ENCODE data around the gene PRRG2.

Gene PRRG2

DNA sequence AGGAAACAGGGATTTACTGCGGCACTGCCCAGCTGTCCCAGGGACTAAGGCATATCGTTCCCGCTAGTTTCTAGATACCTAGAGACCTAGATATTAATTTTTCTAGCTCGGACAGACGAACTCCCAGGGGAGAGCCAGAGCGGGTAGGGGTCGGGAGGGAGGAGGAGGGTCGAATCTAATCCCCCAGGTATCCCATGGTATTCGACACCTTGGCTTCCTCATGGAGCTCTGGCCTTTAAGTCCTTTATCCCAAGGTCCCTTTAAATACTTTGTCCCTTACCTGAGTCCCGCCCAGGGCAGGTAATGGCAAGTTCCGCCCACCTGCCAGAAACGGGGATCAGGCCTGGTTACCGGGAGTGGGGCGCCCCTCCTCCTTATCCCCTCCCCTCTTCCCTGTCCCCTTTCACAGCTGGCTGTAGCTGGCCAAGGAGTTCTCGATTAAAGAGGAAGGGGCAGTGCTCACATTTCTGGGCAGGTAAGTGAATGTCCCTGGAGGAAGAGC is at the start of gene PRRG2:
Gene PRRG2, plus strand, starts transcription at position 310 of the 502 bp plus-strand sequence. CDS start 1,904 bp downstream, outside the sequence.
- TF ChIP-seq FOXA1 (IDR thresholded peaks at IDR 0.05) = no peak
- TF ChIP-seq L3MBTL2 (conservative IDR thresholded peaks at IDR 0.05) = no peak
- TF ChIP-seq FOXM1 (IDR thresholded peaks at IDR 0.05; ENCODE audit: borderline replicate concordance) = no peak
- no peak for TF ChIP-seq LEF1 (IDR thresholded peaks at IDR 0.05; ENCODE audit: borderline replicate concordance)
- no peak for TF ChIP-seq FOXK2 (IDR thresholded peaks at IDR 0.05)
- no peak for TF ChIP-seq BHLHE40 (IDR thresholded peaks at IDR 0.05; ENCODE audit: borderline replicate concordance)
- TF ChIP-seq, protein P1, sequence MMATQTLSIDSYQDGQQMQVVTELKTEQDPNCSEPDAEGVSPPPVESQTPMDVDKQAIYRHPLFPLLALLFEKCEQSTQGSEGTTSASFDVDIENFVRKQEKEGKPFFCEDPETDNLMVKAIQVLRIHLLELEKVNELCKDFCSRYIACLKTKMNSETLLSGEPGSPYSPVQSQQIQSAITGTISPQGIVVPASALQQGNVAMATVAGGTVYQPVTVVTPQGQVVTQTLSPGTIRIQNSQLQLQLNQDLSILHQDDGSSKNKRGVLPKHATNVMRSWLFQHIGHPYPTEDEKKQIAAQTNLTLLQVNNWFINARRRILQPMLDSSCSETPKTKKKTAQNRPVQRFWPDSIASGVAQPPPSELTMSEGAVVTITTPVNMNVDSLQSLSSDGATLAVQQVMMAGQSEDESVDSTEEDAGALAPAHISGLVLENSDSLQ (IDR thresholded peaks at IDR 0.05) = no peak
- TF ChIP-seq CTBP1 (IDR thresholded peaks at IDR 0.05; ENCODE audit: borderline replicate concordance) = no peak
- TF ChIP-seq ZNF384 (IDR thresholded peaks at IDR 0.05) = no peak
- TF ChIP-seq HDGF (IDR thresholded peaks at IDR 0.05; ENCODE audit: borderline replicate concordance) = no peak
- no peak for TF ChIP-seq SP1 (IDR thresholded peaks at IDR 0.05)
- TF ChIP-seq TARDBP (IDR thresholded peaks at IDR 0.05) = no peak
- TF ChIP-seq ELF4 (IDR thresholded peaks at IDR 0.05) = no peak
- TF ChIP-seq SUZ12 (IDR thresholded peaks at IDR 0.05) = no peak

DNA sequence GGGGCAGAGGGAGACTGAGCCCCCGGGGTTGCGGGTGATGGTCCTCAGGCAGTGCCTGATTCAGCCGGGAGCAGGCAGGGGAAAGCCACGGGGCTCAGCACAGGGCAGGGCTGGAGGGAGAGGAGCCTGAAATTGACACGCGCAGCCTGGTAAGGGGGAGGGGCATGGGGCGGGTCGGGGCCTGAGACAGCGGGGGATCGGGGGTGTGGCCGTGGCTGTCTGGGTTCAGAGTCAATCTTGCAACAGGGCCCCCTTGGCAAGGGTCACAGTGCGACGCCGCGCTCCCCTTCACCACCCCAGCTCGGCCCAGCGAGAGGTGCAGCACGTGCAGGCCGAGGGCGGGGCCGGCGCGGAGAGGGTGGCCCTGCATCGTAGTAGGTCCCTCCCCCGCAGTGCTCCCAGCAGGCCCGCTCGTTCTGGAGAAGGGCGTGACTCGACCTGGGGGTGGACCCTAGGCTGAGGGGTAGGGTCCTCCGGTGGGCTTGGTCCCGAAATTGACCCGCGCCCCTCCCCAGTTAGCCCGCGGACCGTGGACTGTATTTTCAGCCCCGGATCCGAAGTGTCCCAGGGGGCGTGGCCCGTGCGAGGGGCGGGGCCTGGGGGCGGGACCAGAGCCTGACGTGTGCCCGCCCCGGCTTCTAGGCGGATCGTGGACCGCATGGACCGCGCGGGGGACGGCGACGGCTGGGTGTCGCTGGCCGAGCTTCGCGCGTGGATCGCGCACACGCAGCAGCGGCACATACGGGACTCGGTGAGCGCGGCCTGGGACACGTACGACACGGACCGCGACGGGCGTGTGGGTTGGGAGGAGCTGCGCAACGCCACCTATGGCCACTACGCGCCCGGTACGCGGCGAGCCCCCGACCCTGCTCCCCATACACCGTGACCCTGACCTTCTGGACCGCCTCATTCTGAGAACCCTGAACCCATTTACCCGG is 47.3 kb upstream of the PRRG2 start:
- DNase-seq (ENCODE audit: extremely low spot score) = peak; percentile 84
- CTCF ChIA-PET = interaction anchor here (0.5 to 0.8 kb wide), 3 partner anchors 13 to 38 kb away, joined by 3 to 6 read pairs (median 4); no protein-coding TSS in a partner anchor
- POLR2A ChIA-PET = no interaction called here
- peak; percentile 53; the same call in 1 of the 2 replicates for TF ChIP-seq TARDBP (IDR thresholded peaks at IDR 0.05)
- no peak for TF ChIP-seq CTBP1 (IDR thresholded peaks at IDR 0.05; ENCODE audit: borderline replicate concordance)
- no peak for TF ChIP-seq FOXM1 (IDR thresholded peaks at IDR 0.05; ENCODE audit: borderline replicate concordance)
- peak; percentile 82 for TF ChIP-seq L3MBTL2 (conservative IDR thresholded peaks at IDR 0.05)
- no peak for TF ChIP-seq HDGF (IDR thresholded peaks at IDR 0.05; ENCODE audit: borderline replicate concordance)
- no peak for TF ChIP-seq FOXK2 (IDR thresholded peaks at IDR 0.05)
- TF ChIP-seq, protein P1 (IDR thresholded peaks at IDR 0.05) = peak; percentile 33; the same call in 1 of the 2 replicates
- no peak for TF ChIP-seq ARNT (IDR thresholded peaks at IDR 0.05)
- peak; percentile 55; the same call in 1 of the 2 replicates for TF ChIP-seq SP1 (IDR thresholded peaks at IDR 0.05)
- TF ChIP-seq SUZ12 (IDR thresholded peaks at IDR 0.05) = no peak
- TF ChIP-seq NFRKB (IDR thresholded peaks at IDR 0.05) = no peak
- no peak for TF ChIP-seq LEF1 (IDR thresholded peaks at IDR 0.05; ENCODE audit: borderline replicate concordance)

More for the DNA sequence above, at the start of gene PRRG2:
- POLR2A ChIA-PET = interaction anchor here (0.7 to 3.9 kb wide), 14 partner anchors 9 to 137 kb away, joined by 3 to 29 read pairs (median 4); partner anchors contain the start of genes PRMT1, PRR12, RRAS and SCAF1
- no peak for DNase-seq (ENCODE audit: extremely low spot score)
- CTCF ChIA-PET = interaction anchor here (0.7 to 2.1 kb wide), 3 partner anchors 11 to 108 kb away, joined by 3 to 10 read pairs (median 3); no protein-coding TSS in a partner anchor

DNA sequence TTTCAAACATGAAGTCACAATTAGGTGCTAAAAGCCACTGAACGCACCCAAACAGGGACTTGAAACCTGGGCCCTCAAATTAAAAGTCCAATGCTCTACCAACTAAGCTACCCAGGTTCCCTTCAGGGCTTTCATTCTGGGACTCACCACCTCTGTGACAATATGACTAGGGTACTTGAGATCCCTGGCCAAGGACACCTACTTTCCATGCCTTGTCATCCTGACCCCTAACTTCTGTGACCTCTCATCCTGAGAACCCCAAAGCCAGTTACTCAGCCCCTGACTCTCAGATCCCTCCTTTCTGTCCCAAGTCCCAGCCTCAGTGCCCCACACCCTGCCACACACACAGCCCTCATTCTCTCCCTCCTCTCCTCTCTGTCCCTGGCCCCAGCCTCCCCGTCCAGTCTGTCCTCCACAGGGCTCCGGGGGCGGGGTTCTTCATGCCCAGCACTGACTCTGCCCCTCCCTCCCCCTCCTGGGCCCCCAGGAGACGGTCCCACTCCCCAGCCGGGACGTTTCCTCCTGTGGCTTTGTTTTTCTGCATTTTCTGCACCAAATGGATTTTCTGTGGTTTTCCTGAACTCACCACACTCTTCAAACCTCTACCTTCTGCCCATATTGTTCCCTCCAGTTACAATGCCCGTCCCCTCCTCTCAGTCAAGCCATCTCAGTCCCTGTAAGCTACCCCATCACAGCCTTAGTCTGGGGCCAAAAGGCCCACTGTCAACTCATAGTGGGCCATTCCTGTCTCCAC is 46.3 kb upstream of the PRRG2 start:
- TF ChIP-seq SUZ12 (IDR thresholded peaks at IDR 0.05) = no peak
- TF ChIP-seq, protein P1 (IDR thresholded peaks at IDR 0.05) = no peak
- TF ChIP-seq LEF1 (IDR thresholded peaks at IDR 0.05; ENCODE audit: borderline replicate concordance) = no peak
- no peak for TF ChIP-seq ELF4 (IDR thresholded peaks at IDR 0.05)
- no peak for TF ChIP-seq BHLHE40 (IDR thresholded peaks at IDR 0.05; ENCODE audit: borderline replicate concordance)
- no peak for TF ChIP-seq NFRKB (IDR thresholded peaks at IDR 0.05)
- no peak for TF ChIP-seq CTBP1 (IDR thresholded peaks at IDR 0.05; ENCODE audit: borderline replicate concordance)
- TF ChIP-seq ZNF384 (IDR thresholded peaks at IDR 0.05) = no peak
- TF ChIP-seq TARDBP (IDR thresholded peaks at IDR 0.05) = no peak
- TF ChIP-seq FOXK2 (IDR thresholded peaks at IDR 0.05) = no peak
- TF ChIP-seq HDGF (IDR thresholded peaks at IDR 0.05; ENCODE audit: borderline replicate concordance) = no peak
- TF ChIP-seq L3MBTL2 (conservative IDR thresholded peaks at IDR 0.05) = no peak
- TF ChIP-seq FOXA1 (IDR thresholded peaks at IDR 0.05) = no peak
- ChIA-PET CTCF (interaction anchor here (0.5 to 0.8 kb wide), 3 partner anchors 12 to 39 kb away, joined by 3 to 6 read pairs (median 4); no protein-coding TSS in a partner anchor), POLR2A (no interaction called here)

DNA sequence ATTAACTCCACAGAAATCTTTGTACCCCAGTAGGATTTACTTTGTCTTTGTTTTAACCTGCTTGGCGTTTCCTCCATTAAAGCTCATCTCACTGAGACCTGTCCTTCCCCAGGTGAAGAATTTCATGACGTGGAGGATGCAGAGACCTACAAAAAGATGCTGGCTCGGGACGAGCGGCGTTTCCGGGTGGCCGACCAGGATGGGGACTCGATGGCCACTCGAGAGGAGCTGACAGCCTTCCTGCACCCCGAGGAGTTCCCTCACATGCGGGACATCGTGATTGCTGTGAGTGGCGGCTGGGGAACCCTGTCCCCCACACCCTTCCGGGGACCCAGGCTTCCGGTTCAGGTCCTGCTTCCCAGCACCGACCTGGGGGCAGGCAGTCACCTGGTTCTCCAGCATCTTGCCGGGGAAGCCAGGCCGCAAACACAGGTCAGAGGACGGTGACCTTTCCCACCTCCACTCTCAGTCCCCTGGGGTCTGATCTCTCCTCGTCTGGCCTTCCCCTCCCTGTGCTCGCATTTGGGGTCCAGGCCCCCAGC is 44.1 kb upstream of the PRRG2 start:
- POLR2A ChIA-PET = interaction anchor here (1.5 kb wide), 1 partner anchor 41 kb away, joined by 3 read pairs; no protein-coding TSS in a partner anchor
- no peak for TF ChIP-seq NFRKB (IDR thresholded peaks at IDR 0.05)
- no peak for TF ChIP-seq L3MBTL2 (conservative IDR thresholded peaks at IDR 0.05)
- TF ChIP-seq ARNT (IDR thresholded peaks at IDR 0.05) = no peak
- TF ChIP-seq ZNF384 (IDR thresholded peaks at IDR 0.05) = no peak
- DNase-seq (ENCODE audit: extremely low spot score) = no peak
- CTCF ChIA-PET = no interaction called here

More for the DNA sequence above, 46.3 kb upstream of the PRRG2 start:
- DNase-seq (ENCODE audit: extremely low spot score) = no peak

DNA sequence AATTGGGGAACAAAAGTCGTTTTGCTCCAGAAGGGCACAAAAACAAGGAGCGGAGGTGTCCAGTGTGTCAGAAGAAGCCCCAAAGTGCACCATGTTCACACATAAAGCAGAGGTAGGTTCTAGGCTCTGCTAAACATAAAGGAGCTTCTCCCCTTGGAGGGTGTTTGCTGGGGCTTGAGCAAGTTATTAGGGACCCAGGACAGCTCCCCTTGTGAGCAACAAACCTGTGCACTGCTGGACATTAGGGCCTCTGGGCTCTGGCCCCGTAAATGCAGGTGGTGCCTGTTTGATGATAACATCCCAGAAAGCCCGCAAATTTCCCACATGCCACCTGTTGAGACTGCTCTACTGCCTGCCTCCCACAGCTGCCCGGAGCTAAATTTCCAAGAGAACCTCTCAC is 42.5 kb upstream of the PRRG2 start:
- CTCF ChIA-PET = interaction anchor here (0.5 kb wide), 1 partner anchor 23 kb away, joined by 3 read pairs; no protein-coding TSS in a partner anchor
- POLR2A ChIA-PET = no interaction called here
- DNase-seq (ENCODE audit: extremely low spot score) = no peak
- TF ChIP-seq SP1 (IDR thresholded peaks at IDR 0.05) = no peak
- no peak for TF ChIP-seq L3MBTL2 (conservative IDR thresholded peaks at IDR 0.05)
- TF ChIP-seq FOXA1 (IDR thresholded peaks at IDR 0.05) = no peak
- no peak for TF ChIP-seq NFRKB (IDR thresholded peaks at IDR 0.05)
- no peak for TF ChIP-seq ELF4 (IDR thresholded peaks at IDR 0.05)
- TF ChIP-seq FOXM1 (IDR thresholded peaks at IDR 0.05; ENCODE audit: borderline replicate concordance) = no peak
- no peak for TF ChIP-seq HDGF (IDR thresholded peaks at IDR 0.05; ENCODE audit: borderline replicate concordance)
- TF ChIP-seq ARNT (IDR thresholded peaks at IDR 0.05) = no peak
- TF ChIP-seq TARDBP (IDR thresholded peaks at IDR 0.05) = no peak
- TF ChIP-seq, protein P1 (IDR thresholded peaks at IDR 0.05) = no peak
- no peak for TF ChIP-seq BHLHE40 (IDR thresholded peaks at IDR 0.05; ENCODE audit: borderline replicate concordance)
- TF ChIP-seq ZNF384 (IDR thresholded peaks at IDR 0.05) = no peak
- no peak for TF ChIP-seq SUZ12 (IDR thresholded peaks at IDR 0.05)
- TF ChIP-seq LEF1 (IDR thresholded peaks at IDR 0.05; ENCODE audit: borderline replicate concordance) = no peak

All from HEK293T (cell line).